Activated CD4-positive, alpha-beta T cell treated with anti-CD3 and anti-CD28 coated beads, Interleukin-2, Interleukin-4, amounts not matched to agents 100 ng/mL and 50 ng/mL, durations not matched to agents 16 hours and 8 hours (primary cell): Measurements from ENCODE around the gene GRM8.
"Not testable (repeated sequence)": the region's sequence is repeated elsewhere in the genome, so short reads cannot be mapped to it uniquely, and the experiment has no call there.

Experiments used
- DNase-seq: peaks from one replicate; pipeline ENCODE4 v3.0.0-alpha.2; 2020; ENCODE audit warnings: low spot score

The GRM8 gene

DNA sequence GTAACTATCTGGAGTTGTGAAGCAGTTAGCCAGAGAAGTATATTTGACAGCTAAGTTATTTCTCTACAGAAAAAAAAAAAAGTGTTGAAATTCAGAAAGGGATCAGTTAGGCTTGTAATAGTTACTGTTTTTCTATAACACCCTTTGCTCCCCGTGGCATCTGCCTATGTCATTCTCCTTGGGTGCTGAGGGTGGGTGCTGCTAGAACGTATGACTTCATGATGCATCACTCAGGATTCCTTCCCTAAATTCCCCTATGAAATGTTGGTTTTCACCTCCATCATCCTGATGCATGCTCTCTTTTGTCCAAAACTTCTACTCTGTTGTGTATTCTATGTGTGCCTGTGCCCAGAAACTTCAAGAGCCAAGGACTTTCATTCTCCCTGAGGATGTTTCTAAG lies 536.4 kb downstream of the GRM8 start:
- no peak for DNase-seq

DNA sequence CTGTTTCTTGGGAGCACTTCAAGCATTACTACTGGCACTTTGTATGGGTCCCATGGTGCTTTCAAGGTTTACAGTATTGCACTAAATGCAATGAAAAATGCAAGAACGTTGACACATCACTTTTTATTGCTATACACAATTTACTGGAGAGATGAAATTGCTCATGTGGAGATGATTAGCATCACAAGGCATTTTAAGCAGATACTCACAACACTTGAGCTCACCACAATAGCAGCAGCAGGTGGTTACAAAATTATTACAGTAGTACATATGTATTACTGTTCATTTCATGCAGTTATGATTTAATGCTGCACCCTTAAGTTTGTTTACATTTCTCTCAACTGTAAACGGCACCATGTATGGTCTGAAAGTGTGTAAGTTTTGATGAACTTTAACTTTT lies 537.7 kb downstream of the GRM8 start:
- DNase-seq = no peak

DNA sequence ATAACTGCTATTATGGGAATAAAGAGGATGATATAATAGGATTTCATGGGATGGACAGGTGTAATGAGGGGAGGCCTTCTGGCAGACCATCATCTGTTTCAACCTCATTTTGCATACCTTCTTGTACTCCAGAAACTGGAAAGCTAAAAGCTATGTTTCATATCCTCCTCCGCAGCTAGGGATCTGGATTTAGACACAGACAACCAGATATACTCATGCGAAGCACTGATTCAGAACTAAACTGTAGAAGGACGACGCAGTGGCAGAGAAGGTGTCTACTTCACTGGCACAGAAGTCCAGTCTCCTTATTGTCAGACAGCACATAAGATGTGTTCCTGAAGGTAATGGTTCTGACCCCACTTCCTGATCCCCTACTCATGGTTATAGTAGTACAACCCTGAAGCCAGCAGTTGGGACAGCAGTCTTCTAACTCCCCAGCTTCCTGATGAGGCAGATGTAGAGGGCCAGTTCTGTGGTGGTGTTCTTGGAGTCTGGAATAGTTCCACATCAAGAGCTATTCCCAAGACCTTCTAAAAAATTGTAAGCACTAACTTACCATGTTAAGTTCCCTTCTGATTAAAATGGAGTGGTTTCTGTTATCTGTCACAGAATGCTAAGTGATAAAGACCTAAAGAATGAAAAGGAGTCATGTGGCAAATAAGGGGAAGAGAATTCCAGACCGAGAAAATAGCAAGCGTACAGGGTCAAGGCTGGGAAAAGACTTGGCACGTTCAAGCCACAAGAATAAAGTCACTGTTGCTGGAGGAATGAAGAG lies 550.3 kb downstream of the GRM8 start:
- no peak for DNase-seq

DNA sequence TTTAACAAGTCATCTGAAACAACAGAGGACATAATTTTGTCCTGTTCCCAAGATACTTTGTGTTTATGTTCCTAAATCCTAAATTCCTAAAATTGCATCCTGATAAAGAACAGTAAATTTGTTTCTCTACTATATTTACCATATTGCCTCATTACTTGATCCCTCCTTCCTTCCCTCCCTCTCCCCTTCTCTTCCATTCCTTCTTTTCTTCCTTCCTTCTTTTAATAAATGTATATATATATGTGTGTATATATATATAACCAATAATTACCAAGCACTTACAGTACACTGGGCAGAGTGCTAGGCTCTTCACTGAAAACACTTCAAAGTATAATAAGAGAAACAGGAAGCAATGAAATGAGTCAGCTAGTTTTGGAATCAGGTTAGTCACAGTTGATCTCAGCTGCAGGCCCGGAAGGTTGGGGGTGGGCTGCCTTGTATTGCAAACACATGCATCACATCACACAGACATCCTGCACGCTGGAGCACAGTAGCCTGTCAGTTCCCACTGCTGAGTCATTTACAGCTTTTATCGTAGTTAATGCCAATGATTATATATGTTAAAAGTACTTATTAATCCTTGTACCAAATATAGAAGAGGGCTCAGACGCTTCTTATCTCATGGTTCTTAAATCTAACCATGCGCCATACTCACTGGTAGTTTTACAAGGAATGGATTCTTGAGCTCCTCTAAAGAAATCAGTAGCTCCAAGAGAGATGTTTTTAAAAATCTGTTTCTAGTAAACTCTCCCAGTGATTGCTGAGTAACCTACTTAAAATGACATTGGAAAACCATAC lies 551.7 kb downstream of the GRM8 start:
- DNase-seq = peak; percentile 93

DNA sequence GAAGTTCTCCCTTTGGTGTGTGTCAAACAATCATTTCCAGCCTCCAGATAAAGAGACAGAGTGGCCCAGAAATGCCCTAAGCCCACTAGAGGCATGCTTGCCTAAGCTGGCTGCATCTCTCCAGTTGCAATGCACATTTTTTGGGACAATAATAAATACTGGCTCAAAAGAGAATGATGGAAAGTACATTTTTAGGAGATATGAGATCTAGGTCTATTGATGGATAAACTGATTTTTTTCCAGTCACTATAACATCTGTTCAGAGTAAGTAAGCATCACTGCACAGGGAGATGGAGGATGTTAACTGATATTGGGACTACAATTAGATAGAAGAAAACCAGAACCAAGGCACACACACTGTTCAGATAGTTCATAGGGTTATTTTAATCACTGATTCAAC lies 553.0 kb downstream of the GRM8 start:
- no peak for DNase-seq

DNA sequence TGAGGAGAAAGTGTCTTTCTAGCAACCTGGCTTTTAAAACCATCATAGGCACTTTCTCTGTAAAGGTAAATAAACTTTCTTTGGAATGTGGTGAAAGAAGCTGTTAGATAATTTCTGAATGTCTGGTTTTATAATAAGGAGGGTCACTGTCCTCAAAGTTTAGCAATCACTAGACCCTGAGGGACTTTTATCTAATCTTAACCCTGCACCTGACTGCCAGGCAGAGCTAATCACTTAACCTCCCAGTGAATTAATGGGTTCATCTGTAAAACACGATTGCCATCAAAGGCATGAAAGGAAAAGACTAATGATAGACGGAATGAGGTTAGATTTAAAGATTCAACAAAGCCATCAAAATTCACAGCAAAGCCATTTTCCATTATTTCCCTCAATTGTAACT lies 553.8 kb downstream of the GRM8 start:
- DNase-seq = no peak

DNA sequence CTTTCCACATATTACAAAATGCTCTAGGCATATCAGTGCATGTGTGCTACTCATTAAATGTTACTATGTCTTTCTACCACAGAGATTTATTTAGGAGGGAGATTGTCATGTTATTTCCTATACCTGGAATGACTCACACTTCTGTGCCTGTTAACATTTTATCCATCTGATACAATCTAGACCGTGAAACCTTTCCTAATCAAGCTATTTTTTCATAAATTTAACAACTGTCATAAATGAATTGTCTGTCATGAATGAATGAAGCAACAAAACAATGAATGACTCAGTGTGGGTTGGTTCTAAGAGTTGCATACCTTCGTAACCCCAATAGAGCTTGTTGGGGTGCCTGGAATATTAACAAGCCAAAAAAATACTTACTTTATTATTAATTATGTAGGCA lies 554.3 kb downstream of the GRM8 start:
- DNase-seq = no peak

DNA sequence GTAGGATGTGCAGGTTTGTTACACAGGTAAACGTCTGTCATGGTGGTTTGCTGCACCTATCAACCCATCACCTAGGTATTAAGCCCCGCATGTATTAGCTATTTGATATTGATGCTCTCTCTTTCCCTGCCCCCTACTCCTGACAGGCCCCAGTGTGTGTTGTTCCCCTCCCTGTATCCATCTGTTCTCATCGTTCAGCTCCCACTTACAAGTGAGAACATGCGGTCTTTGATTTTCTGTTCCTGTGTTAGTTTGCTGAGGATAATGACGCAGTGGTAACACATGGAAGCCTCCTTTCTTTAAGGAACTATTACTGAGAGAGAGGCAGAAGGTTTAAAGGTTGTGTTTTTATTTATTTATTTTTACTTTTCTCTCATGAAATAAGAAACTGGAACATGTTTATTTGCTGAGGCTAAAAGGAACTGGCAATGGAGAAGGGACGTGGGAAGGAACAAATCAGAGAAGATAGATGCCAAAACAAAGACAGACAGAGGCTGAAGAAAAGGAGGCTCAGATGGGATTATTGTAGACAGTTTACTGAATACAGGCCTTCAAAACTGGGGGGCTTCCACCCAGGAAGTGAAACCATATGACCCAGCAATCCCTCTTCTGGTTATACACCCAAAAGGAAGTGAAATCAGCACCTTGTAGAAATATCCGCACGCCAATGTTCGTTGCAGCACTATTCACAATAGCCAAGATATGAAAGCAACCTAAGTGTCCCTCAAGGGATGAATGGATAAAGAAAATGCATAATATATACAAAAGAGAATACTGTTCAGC lies 556.3 kb downstream of the GRM8 start:
- DNase-seq = no peak

DNA sequence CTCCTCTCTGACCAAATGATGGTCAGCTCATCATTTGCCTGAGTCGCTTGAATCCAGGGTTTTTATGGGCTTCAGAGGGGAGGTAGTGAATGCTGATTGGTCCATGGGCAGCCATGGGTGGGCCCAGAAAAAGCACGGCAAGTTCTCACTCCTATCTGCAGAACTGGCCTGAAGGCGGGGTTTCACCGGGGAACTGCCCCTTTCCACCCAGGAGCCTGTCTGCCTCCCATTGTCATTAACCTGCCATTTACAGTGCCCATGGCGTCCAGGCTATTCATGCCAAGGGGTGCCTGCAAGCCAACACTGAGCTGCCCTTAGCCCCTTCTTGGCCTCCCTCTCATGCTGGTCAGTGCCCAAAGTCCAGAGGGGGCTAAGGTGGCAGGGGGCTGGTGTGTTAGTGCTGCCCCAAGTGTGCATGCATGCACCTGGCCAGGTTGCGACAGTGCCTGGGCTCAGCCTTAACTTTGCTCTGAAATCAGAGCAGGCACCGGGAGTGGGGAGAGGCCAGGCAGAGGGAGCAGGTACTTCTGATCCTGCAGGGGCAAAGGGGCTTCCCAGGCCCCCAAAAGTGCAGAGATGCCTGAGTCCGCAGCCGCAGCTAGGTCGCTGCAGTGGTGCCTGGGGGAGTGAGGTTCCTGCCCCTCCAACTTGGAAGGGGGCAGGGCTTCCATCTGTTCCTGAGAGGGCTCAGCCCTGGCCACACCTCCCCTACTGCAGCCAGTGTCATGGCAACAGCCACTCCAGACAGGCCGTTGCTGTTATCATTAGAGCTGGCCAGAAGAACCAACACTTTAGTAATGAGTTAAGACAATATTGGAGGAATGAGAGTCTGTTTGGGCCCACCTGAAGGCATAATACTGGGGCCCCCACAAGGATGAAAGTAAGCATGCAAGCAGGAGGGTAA lies 561.6 kb downstream of the GRM8 start:
- DNase-seq = no peak

DNA sequence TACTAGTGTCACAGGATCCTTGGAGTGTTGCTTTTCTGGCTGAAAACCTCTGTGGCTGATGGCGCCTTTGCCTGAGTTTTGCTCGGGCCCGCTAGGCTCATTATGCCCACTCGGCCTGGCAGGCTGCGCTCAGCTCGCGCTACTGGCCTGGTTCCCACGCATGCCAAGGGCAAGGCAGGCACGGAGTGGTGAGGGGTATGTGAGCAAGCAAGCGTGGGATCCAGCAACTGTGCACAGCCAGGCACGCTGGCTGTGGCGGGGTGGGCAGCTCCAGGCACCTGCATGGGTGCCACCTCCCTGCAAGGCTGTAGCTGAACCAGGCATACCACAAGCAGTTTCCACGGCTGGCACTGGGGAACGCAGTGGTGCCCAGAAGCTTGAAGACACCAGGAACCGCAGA lies 562.6 kb downstream of the GRM8 start:
- no peak for DNase-seq

DNA sequence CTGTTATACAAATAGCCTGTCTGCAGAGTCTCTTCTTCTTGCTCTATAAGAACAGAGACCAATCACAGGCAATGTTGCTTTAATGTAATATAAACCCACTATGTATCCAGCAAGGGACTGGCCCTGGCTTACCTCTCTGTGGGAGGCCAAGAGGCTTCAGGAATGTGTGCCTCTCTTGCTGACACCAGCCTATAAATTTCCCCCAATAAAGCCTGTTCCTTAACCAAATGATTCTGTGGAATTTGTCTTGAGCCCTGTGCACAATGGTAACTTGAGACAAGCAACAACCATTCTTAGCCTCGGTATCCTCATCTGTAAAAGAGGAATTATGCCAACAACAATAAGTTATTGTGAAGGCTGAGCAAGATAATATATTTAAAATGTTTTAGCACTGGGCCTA lies 563.7 kb downstream of the GRM8 start:
- no peak for DNase-seq

DNA sequence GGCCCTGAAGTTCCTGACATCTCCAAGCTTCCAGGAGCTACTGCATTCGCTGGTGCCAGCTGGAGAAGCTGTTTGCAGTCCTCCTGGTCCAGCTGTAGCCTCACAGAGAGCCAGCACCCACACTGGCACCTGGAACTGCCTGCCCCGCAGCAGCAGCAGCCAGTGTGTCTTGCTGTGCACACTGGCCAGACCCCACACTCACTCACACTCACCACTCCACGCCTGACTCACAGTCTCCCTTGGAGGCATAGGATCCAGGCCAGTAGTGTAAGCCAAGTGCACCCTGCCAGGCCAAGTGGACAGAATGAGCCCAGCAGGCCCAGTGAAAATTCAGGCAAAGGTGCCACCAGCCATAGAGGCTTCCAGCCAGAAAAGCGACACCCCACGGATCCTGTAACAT lies 566.3 kb downstream of the GRM8 start:
- no peak for DNase-seq

DNA sequence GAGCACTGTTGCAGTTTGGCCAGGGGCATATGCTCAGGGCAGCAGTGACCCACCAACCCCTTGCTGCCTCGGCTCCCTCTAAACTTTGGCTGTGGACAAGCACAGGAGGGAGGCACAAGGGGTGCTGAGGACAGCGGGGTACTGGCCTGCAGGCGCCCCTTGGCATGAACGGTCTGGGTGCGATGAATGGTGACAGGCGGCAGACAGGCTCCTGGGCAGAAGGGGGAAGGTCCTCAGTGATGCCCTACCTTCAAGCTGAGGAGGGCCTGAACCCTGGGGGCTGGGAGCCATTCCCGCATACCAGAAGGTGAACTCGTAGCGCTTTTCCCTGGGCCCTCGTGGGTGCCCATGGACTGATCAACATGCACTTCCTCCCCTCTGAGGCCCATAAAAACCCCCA lies 567.1 kb downstream of the GRM8 start:
- no peak for DNase-seq

DNA sequence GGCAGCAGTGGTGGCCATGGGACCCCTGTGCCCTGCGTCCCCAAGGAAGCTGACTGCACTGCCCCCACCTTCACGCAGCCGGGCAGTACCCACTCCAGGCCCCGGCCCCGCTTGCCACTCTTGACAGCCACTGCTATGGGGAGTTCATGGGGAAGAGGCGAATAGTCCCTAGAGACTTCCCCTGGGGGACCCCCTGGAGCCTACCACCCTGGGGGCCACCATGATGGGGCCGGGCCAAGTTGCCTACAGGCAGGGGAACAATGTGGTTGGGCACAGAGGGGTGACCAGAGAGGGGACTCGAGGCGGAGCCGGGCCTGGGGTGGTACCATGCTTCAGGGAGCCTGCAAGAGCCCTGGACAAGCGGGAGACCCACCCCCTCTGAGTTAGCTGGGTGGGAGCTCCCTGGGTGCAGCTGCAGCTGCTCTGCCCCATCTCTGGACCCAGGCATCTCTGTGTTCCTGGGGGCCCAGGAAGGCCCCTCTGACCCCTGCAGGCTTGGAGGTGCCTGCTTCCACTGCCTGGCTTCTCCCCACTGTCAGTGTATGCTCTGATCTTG lies 567.6 kb downstream of the GRM8 start:
- DNase-seq = no peak

DNA sequence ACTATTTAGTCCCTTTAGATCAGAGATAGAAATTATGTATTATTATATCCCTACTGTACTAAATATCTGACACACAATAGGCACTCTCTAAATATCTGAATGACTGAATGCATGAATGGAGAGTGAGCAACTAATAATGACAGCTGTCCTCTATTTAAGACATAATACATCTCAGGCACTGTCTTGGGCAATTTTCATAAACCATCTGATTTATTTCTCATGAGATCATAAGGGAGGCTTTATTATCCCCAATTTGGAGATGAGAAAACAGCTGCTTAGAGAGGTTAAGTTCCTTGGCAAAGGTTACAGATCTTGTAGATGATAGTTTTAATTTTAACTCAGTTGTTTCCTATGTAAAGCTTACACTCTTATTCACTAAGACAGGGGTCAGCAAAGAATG lies 570.6 kb downstream of the GRM8 start:
- no peak for DNase-seq

DNA sequence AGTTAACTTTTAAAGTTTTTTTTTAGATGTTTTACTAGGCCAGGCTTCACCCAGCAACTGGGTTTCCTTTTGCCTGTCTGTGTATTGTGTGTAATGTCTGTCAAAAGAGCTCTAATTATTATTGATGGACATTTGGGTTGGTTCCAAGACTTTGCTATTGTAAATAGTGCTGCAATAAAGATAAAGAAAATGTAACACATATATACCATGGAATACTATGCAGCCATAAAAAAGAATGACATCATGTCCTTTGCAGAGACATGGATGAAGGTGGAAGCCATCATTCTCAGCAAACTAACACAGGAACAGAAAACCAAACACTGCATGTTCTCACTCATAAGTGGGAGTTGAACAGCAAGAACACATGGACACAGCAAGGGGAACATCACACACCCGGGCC lies 584.0 kb downstream of the GRM8 start:
- not testable (repeated sequence) for DNase-seq

DNA sequence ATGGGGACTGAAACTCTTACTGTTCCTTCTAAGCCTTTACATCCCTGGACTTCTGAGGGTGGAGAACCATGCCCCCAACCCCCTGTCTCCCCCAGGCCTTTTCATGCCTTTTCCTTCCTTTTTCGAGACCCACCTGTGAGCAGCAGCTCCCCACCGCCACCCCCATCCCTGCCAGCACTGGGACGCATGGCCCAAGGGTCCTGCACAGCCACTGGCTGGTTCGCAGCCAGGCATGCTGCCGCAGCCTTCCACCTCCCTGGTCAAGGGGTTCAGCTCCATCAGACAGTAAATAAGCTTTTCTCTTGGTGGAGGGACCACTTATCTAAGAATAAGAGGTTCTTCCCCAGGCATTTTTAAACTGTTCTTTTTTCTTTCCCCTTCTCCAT lies 584.4 kb downstream of the GRM8 start:
- no peak for DNase-seq

DNA sequence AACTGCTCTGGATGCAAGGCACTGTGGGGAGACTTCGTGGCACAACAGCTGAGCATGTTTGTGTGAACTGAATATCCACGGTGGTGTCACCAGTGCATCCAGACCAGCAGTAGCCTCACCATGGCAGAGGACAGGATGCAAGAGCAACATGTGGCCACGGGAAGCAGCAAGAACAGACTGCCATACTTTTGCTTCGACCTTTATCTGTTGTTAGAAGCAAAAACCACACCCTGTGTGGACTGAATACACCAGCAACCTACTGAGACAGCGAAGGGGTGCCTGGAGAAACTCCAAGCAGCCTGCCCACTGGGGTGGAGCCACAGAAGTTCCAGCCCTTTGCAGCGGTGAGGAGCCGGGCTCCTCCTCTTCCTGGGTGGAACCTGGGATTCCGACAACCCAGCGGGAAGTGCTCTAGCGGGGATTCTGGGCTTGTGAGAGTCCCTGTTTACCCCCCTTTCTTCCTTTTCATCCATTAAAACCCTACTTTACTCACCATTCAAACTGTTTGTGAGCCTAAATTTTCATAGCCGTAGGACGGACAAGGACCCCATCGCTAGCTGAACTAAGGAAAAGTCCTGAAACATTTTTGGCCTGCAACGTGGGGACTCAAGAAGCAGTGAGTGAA lies 584.9 kb downstream of the GRM8 start:
- no peak for DNase-seq

DNA sequence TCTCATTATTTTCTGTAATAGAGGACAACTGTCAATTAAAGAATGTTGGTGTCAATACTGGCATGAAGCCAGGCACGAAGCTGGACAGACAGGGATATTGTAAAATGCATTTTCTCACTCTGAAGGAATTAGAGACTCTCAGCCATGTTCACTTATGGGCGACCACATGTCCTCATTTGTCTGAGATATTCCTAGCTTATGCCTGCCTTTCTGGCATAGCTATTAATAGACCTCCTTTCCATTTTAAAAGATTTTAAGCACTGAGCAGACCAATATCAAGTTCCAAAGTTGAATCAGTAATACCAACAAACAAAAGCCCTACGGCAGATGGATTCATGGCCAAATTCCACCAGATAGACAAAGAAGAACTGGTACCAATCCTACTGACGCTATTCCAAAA lies 589.9 kb downstream of the GRM8 start:
- DNase-seq = no peak

DNA sequence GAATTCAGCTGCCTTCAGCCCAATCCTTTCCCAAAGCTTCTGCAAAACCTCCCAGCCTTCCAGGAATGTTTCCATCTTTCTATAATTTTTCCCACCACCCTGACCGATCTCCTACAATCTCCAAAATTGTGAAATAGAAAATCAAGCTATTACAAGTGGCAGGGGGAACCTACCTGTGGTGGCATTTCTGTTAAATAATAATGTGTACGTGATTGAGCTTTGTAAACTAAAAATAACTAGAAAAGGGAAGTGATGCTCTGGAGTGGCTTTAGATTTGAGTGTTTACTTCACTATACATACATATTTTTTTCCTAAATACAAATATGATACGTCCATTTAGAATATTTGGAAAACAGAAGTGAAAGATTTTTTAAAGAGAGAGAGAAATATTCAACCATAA lies 593.6 kb downstream of the GRM8 start:
- no peak for DNase-seq

DNA sequence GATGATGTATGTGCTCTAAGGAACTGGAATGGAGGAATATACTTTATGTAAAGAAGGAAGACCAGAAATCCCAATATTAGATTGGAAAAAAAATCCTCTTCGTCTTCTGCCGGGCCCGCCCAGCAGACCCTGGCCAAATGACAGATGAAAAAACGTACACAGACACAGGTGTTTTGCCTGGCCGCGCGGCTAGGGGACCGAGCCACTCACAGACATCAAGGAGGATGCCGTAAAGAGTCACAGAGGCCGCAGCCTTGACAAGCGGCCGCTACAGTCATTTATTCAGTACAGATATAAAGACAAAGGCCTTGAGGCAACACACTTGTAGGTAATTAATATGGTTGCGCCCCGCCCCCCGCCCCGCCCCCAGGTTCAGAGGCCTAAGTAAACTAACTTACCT lies 594.1 kb downstream of the GRM8 start:
- DNase-seq = no peak
